Measurements from ENCODE around the gene OXSR1. TPM values are rescaled to one million over a fixed set of nuclear protein-coding genes. Genes with fewer than 3 reads are reported as not detected.

Gene OXSR1
- total and polyA plus RNA-seq, 2 of the 13 experiments (the other 11 are each of a cell fraction or from before 2014, with no cell fraction given) = 27.4 to 32.6 TPM

- H3K4me1 ChIP-seq (ENCODE audit: insufficient read depth, low read length) = peaks cover 95% of the 10 kb centered on the region
- H2AFZ ChIP-seq (ENCODE audit: low read length) = no peak overlapping the region
- peaks cover 46% of the 10 kb centered on the region for H4K20me1 ChIP-seq (ENCODE audit: insufficient read depth, low read length)
- WGBS (ENCODE audit: low lambda C conversion rate) = 95% methylated on average over 1 of the region's 1 CpG
- ChIA-PET POLR2A (interaction anchor here (0.7 to 6.9 kb wide), 3 partner anchors 9 to 264 kb away, joined by 3 to 87 read pairs (median 8); partner anchors contain the start of gene ACAA1), CTCF (ENCODE audit: low intra/inter-chr PET ratio, low total read pairs) (no interaction called here)
- no peak overlapping the region for H3K9ac ChIP-seq (ENCODE audit: insufficient read depth, low read depth, low read length)
- peaks cover 40 to 91% of the 10 kb centered on the region in 2 experiments for H3K36me3 ChIP-seq (replicated peaks in 1 of 2; ENCODE audit: control insufficient read depth in 1 of 2, insufficient read depth in 2 of 2, low read length in 2 of 2)
- 0 out of 2 replicates have a peak overlapping the region, but pooled peaks have one; percentile 7 for H3K4me2 ChIP-seq (ENCODE audit: low read depth, low read length)
- H3K27ac ChIP-seq (ENCODE audit: extremely low read length, insufficient read depth, low read length) = peak overlapping the region; percentile 41
- H3K79me2 ChIP-seq (ENCODE audit: insufficient read depth, low read length) = peaks cover 54% of the 10 kb centered on the region
- ATAC-seq (no peak), FAIRE-seq (no peak), DNase-seq (ENCODE audit: low spot score) (no peak)
- intact Hi-C loops (cut with micrococcal nuclease; ENCODE audit: unreplicated experiment) = no loop called here
- H3K4me3 ChIP-seq (replicated peaks in 1 of 3; ENCODE audit: insufficient read depth in 1 of 3, low read depth in 2 of 3, low read length in 3 of 3) = no peak overlapping the region
- in situ Hi-C loops (cut with HindIII; ENCODE audit: extremely low pct_ligation_motif_present, low pct_unique_long_range_greater_than_20kb) = loop anchor here (25.0 kb wide), 1 partner anchor 334 kb away; the partner anchor contains the start of gene ACVR2B
- no TSS peak for BruUV-seq (replicated peaks)
- no peaks in the 10 kb centered on the region for H3K9me3 ChIP-seq (ENCODE audit: low read length)
- TF ChIP-seq RBFOX2 (IDR thresholded peaks at IDR 0.05; ENCODE audit: low read depth, low read length) = peak; percentile 51; the same call in 1 of the 2 replicates
- no peak for TF ChIP-seq ZNF274 (CRISPR knock-in tag; IDR thresholded peaks at IDR 0.05)
- 0 out of 2 replicates have a peak, but pooled peaks have one; percentile 26 for TF ChIP-seq POLR2G (IDR thresholded peaks at IDR 0.05; ENCODE audit: low read depth, low read length)
- H3K27me3 ChIP-seq (ENCODE audit: control insufficient read depth in 1 of 2, insufficient read depth in 2 of 2, low read length in 2 of 2) = no peaks in the 10 kb centered on the region
These were observed 37.1 kb upstream of the OXSR1 start for GRCh38 chr3:38128303-38128655.

GRCh38 chr3:38129058-38129457 is 36.3 kb upstream of the OXSR1 start:
- Histone ChIP-seq H2AFZ (ENCODE audit: low read length) (no peak overlapping the region), H3K27ac (ENCODE audit: extremely low read length, insufficient read depth, low read length) (peak overlapping the region; percentile 97), H3K9me3 (ENCODE audit: low read length) (no peaks in the 10 kb centered on the region), H3K4me2 (ENCODE audit: low read depth, low read length) (peak overlapping the region; percentile 2; the same call in 1 of the 2 replicates), H3K27me3 (ENCODE audit: control insufficient read depth in 1 of 2, insufficient read depth in 2 of 2, low read length in 2 of 2) (no peaks in the 10 kb centered on the region), H3K79me2 (ENCODE audit: insufficient read depth, low read length) (peaks cover 54% of the 10 kb centered on the region), H3K9ac (ENCODE audit: insufficient read depth, low read depth, low read length) (no peak overlapping the region), H3K4me3 (replicated peaks in 1 of 3; ENCODE audit: insufficient read depth in 1 of 3, low read depth in 2 of 3, low read length in 3 of 3) (no peak overlapping the region), H4K20me1 (ENCODE audit: insufficient read depth, low read length) (peaks cover 43% of the 10 kb centered on the region), H3K4me1 (ENCODE audit: insufficient read depth, low read length) (peaks cover 100% of the 10 kb centered on the region), H3K36me3 (replicated peaks in 1 of 2; ENCODE audit: control insufficient read depth in 1 of 2, insufficient read depth in 2 of 2, low read length in 2 of 2) (peaks cover 40 to 86% of the 10 kb centered on the region in 2 experiments)
- in situ Hi-C loops (cut with HindIII; ENCODE audit: extremely low pct_ligation_motif_present, low pct_unique_long_range_greater_than_20kb) = loop anchor here (25.0 kb wide), 1 partner anchor 333 kb away; the partner anchor contains the start of gene ACVR2B
- ATAC-seq = no peak
- no peak for DNase-seq (ENCODE audit: low spot score)
- intact Hi-C loops (cut with micrococcal nuclease; ENCODE audit: unreplicated experiment) = no loop called here
- no TSS peak for BruUV-seq (replicated peaks)
- ChIA-PET CTCF (ENCODE audit: low intra/inter-chr PET ratio, low total read pairs) (no interaction called here), POLR2A (interaction anchor here (6.9 kb wide), 1 partner anchor 10 kb away, joined by 87 read pairs; no protein-coding TSS in a partner anchor)
- no peak for FAIRE-seq
- TF ChIP-seq ZNF253 (CRISPR knock-in tag; IDR thresholded peaks at IDR 0.05; ENCODE audit: borderline replicate concordance) (no peak), AGO2 (optimal IDR thresholded peaks at IDR 0.05; ENCODE audit: low read depth, low read length) (no peak), CREB1 (IDR thresholded peaks at IDR 0.05) (no peak), CREB1 (CRISPR knock-in tag; IDR thresholded peaks at IDR 0.05) (no peak), ZNF839 (CRISPR knock-in tag; IDR thresholded peaks at IDR 0.05; ENCODE audit: borderline replicate concordance) (no peak), BRF2 (CRISPR knock-in tag; IDR thresholded peaks at IDR 0.05) (no peak), ZMYM4 (CRISPR knock-in tag; IDR thresholded peaks at IDR 0.05) (no peak), ATF4 (CRISPR knock-in tag; IDR thresholded peaks at IDR 0.05) (no peak), RFX5 (IDR thresholded peaks at IDR 0.05; ENCODE audit: low read depth, low read length) (no peak), FOXP4 (CRISPR knock-in tag; IDR thresholded peaks at IDR 0.05) (no peak)
- WGBS (ENCODE audit: low lambda C conversion rate) = 96% methylated on average over 3 of the region's 5 CpGs
